NCI-H345 (cell line): ENCODE measurements around the gene SLX4IP.
A peak's percentile ranks its signal among the peaks of the same experiment; 100 is the strongest.

ENCODE experiments used
- DNase-seq: peaks from one replicate; lab custom pipeline; 2025; lab: John Stamatoyannopoulos, UW

The SLX4IP gene

DNA sequence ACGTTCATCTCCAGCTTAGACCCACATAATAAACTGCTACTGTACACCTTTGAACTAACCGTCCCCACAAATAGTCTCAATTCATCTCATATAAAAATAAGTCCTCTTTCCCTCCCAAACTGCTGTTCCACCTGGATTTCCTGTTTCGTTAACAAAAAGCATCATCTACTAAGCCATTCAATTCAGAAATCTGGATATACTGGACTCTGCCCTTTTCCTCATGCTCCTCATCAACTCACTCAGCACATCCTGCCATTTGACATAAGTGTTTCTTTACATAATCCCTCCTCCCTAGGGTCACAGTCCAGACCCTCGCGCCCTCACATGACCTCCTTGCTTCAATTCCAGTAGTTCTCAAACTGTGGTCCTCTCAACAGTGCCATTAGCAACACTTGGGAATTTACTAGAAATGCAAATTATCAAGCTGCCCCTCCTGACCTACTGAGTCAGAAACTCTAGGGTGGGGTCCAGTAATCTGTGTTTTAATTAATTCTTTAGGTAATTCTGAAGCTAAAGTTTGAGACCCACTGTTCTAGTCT, 5.6 kb upstream of the SLX4IP start:
- DNase-seq, result no peak

GRCh38 chr20:10430000-10430466, 5.1 kb upstream of the SLX4IP start:
- no peak for DNase-seq

GRCh38 chr20:10430704-10431103, 4.4 kb upstream of the SLX4IP start:
- DNase-seq, result no peak

DNA sequence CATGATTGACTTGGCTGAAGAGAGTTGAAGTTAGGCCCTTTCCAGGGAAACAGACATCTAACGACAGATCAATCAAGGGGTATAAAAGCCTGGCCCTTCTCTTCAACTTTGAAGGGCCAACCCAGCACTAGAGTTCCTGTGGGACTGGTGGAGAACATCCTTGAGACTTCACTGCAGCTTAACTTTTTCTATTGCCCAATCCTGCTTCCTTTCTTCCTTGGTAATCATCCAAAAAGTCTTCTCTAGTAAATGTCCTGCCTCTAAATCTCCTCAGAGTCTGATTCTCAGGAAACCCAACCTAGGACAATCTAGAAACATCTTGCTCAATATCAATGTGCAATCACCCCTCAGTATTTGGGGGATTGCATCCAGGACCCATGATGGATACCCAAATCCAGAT, 3.0 kb upstream of the SLX4IP start:
- DNase-seq, result no peak

GRCh38 chr20:10433014-10433622, 2.0 kb upstream of the SLX4IP start:
- peak; percentile 39 for DNase-seq

GRCh38 chr20:10433623-10434466, 1.3 kb upstream of the SLX4IP start, which contains the start of gene MKKS:
TSS of gene MKKS (minus strand) at chr20:10434222. CDS start at chr20:10413514, 20,708 bp downstream.
- peak; percentile 96 for DNase-seq

DNA sequence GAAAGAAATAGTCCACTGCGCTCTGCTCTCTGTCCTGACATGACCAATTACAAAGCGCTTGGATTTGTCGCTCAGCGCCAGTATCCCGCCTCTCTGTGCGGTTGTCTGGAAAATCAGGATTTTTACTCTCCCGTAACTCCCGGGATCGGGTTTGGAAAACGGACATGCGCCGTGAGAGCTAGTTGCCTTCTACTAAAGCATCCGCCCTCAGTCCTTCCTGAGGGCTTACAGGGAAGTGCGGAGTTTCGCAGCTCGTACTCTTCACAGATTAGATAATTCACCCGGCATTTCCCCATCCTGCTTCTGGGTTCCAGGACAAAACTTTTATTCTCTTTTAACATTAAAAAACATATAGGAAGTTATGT, 656 bp upstream of the SLX4IP start:
- DNase-seq, result peak; percentile 100

- no peak for DNase-seq
Observed at GRCh38 chr20:10436053-10436699, 1.1 kb downstream of the SLX4IP start.

GRCh38 chr20:10438217-10438616, 3.1 kb downstream of the SLX4IP start:
- DNase-seq, result no peak

DNA sequence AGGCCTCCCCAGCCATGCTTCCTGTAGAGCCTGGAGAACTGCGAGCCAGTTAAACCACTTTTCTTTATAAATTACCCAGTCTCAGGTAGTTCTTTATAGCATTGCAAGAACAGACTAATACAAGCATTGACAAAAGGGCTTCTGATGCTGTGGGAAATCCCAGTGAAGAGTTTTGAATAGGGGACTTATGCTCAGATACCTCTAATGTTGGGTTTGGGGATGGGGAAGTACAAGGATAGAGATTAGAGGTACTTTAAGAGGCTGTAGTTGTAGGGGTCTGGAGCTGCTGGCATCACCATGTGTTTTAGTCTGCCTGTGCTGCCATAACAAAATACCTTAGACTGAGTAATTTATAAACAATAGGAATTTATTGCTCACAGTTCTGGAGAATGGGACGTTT, 8.8 kb downstream of the SLX4IP start:
- no peak for DNase-seq

DNA sequence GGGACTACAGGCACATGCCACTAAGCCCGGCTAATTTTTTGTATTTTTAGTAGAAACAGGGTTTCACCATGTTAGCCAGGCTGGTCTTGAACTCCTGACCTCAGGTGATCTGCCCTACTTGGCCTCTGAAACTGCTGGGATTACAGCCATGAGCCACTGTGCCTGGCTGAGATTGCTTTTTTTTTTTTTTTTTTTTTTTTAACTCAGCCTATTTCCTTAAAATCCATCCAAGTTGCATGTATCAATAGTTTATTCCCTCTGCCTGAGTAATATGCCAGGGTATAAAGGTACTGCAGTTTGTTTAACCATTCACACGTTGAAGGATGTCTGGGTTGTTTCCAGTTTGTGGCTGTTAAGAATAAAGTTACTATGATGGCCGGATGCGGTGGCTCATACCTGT, 10.7 kb downstream of the SLX4IP start:
- no peak for DNase-seq

DNA sequence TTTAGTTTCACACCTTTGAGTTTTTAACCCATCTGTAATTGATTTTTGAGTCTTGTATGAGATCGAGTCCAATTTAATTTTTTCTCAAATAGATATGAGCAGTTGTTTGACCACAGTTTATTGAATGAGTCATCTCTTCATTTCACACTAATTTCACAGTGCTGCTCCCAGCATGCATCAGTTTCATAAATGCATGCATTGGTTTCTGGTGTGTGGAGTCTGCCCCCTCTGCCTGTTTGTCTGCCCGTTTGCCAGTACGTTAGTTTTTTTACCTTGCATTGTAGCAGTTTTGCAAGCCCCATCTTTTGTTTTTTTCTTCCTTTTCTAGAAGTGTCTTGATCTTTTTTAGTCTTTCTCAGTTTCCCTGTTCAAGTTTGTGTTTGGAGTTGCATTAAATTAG, 11.9 kb downstream of the SLX4IP start:
- no peak for DNase-seq

GRCh38 chr20:10448270-10449156, 13.4 kb downstream of the SLX4IP start:
- DNase-seq, result no peak

GRCh38 chr20:10449270-10449669, 14.2 kb downstream of the SLX4IP start:
- no peak for DNase-seq

- no peak for DNase-seq
Observed at GRCh38 chr20:10453241-10453640, 18.1 kb downstream of the SLX4IP start.

DNA sequence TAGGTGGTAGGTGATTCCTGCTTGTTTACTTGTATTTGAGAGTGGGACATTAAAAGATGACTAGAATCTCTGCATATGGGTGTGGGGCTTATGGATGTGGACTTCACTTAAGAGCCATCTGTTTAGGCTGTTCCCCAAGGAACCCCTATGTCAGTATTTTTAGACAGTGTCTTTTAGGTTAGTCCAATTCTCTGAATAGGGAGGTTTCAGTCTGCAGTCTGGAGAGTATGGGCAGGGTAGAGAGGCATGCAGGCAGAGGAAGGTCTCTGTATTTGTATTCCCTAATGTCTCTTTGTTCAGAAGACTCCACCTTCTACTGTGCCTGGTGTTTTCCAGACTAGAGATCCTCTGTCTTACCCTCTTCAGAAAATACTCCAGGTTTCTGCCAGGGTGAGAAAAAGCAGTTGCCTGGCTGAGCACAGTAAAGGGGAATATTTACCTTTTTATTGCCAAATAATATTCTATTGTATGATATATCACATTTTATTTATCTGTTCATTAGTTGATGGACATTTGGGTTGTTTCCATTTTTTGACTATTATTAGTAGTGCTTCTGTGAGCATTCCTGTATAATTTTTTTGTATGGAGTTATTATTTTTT, 19.1 kb downstream of the SLX4IP start:
- no peak for DNase-seq

DNA sequence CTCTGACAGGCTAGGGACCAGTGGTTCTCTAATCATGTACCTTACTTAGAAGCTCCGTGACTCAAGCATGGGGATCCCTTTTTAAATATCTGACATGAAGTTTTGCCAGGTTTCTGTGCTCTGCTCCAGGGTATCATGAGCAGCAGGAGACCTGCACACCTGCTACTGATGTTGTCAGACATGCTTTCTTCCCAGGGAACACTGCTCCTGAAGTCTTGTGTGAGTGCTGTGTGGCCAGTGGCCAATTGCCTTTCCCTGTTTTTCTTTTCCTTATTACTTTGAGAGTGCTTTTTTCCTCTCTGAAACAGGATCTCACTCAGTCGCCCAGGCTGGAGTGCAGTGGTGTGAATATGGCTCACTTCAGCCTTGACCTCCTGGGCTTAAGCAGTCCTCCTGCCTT, 26.4 kb downstream of the SLX4IP start:
- no peak for DNase-seq

DNA sequence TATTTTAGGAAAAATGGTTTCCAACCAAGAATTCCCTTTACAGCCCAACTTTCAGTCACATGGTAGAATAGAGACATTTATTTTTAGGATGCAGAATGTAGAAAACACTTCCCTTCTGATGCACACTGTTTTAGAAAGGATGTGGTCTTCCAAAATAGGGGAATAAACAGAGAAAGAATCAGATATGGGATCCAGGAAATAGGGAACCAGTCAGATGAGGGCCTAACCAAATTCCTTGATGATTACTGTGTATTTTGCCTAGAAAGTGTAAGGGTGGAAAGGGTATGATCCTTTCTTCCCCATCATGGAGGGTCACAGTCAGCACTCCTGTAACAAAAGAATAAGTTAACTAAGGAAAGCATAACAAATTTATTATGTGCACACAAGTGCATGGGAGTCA, 27.4 kb downstream of the SLX4IP start:
- no peak for DNase-seq

GRCh38 chr20:10463622-10464021, 28.5 kb downstream of the SLX4IP start:
- no peak for DNase-seq

GRCh38 chr20:10465135-10465534, 30.0 kb downstream of the SLX4IP start:
- DNase-seq, result peak; percentile 67

DNA sequence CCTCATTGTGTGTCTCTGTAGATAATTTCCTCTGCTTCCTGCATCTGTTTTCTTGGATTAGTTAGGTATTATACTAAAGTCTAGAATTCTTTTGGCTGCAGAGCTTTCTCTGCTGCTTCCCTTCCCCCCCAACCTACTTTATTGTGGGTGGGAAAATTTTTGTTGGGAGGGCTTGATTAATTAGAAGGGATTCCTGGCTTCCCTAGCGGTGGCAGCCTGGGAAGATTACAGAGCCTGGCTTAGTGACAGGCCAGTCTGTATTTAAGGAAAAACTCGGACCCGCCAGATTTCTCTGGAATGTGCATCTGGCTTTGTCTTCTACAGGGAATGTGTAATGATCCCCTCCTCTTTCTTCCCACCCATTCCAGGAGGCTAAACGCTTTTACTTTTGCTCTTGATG, 31.2 kb downstream of the SLX4IP start:
- no peak for DNase-seq
